ENCODE measurements around the gene POLA1.

The POLA1 gene

GRCh38 chrX:25005382-25006185 lies 311.9 kb downstream of the POLA1 start:
- TF ChIP-seq, protein P1, sequence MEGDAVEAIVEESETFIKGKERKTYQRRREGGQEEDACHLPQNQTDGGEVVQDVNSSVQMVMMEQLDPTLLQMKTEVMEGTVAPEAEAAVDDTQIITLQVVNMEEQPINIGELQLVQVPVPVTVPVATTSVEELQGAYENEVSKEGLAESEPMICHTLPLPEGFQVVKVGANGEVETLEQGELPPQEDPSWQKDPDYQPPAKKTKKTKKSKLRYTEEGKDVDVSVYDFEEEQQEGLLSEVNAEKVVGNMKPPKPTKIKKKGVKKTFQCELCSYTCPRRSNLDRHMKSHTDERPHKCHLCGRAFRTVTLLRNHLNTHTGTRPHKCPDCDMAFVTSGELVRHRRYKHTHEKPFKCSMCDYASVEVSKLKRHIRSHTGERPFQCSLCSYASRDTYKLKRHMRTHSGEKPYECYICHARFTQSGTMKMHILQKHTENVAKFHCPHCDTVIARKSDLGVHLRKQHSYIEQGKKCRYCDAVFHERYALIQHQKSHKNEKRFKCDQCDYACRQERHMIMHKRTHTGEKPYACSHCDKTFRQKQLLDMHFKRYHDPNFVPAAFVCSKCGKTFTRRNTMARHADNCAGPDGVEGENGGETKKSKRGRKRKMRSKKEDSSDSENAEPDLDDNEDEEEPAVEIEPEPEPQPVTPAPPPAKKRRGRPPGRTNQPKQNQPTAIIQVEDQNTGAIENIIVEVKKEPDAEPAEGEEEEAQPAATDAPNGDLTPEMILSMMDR (IDR thresholded peaks at IDR 0.05; ENCODE audit: extremely low read depth, missing control alignments): no peak

DNA sequence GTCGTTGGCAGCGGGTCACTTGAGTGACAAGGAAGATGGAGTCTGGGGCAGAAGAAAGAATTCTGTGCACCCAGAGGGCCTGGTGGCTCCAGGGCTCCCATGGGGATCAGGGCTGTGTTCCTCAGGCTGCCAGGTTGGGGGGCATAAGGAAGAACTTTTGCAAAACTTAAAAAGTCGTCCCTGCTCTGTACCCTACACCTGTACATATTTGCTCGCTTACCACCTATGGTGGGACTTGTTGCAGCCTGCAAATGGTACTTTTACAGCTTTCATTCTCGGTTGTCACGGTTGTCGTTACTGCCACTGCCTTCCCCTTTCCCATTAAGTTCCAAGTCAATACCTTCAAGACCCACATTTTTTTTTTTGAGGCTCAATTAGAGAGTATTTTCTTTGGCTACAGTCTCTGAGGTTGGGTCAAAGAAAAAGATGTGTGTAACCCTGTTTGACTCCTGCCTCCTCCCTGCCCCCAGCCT lies 312.9 kb downstream of the POLA1 start:
- no peak for DNase-seq (ENCODE audit: low spot score)
- TF ChIP-seq, protein P1 (IDR thresholded peaks at IDR 0.05; ENCODE audit: extremely low read depth, missing control alignments): no peak

More at GRCh38 chrX:25005382-25006185, 311.9 kb downstream of the POLA1 start:
- no peak for DNase-seq (ENCODE audit: low spot score)

DNA sequence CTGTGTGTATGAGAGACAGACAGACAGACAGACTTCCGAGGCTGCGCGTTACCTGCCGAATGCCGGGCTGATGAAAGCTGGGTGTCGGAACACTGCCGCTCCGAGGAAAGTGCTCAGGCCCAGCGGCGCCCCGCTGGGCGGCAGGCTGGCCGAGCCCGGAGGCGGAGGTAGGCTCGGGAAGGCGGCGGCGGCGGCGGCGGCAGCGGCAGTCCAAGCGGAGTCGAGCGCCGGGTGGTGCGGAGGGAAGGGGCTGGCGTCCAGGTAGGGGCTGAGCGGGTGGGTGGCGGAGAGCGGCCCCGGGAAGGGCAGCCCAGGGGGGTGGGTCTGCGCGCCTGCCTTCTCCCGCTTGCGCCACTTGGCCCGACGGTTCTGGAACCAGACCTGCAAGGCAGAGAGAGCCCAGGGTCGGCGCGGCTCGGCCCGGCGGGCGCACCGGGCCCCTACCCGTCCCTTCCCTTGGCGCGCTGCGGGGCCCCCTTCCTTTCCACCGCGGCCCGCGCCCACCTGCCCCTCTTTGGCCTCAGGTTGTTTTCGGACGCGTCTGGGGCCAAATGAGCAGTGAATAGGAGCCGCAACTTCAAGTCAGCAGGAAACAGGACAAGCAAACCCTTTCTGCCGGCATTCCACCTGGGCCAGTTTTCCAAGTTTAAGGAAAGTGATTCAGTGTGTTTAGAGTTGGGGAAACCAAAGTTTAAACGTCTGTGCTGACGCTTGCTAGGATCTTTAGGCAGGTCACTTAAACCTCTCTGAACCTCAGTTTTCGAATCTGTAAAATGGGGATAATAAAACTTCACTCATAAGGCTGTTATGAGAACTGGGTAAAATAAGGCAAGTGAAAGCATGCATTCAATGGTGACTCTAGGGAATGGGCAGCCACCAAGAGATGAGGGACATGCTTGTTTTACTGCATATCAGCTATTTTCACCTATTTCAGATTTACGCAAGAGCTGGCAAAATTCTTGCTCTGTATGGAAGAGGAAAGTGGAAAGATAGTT lies 313.6 kb downstream of the POLA1 start:
- TF ChIP-seq, protein P1 (IDR thresholded peaks at IDR 0.05; ENCODE audit: extremely low read depth, missing control alignments): no peak
- no peak for DNase-seq (ENCODE audit: low spot score)

DNA sequence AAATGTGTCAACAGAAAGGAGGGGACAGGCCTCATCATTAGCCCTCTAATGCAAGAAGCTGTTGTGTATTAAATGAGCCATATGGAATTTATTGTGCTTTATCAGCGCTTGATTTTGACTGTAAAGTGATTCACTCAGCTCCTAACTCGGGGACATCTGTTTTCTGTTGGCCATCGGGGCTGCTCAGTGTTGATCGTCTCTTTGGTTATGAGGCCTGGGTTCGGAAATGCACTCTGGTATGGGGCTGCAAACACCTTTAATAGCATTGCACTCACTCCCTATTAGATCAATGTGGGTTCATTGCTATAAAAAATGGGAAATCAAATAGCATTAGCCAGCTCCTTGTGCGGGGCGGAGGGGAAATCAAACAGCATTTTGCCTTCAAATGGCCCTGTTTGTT lies 315.7 kb downstream of the POLA1 start:
- DNase-seq (ENCODE audit: low spot score): no peak
- TF ChIP-seq, protein P1 (IDR thresholded peaks at IDR 0.05; ENCODE audit: extremely low read depth, missing control alignments): no peak

DNA sequence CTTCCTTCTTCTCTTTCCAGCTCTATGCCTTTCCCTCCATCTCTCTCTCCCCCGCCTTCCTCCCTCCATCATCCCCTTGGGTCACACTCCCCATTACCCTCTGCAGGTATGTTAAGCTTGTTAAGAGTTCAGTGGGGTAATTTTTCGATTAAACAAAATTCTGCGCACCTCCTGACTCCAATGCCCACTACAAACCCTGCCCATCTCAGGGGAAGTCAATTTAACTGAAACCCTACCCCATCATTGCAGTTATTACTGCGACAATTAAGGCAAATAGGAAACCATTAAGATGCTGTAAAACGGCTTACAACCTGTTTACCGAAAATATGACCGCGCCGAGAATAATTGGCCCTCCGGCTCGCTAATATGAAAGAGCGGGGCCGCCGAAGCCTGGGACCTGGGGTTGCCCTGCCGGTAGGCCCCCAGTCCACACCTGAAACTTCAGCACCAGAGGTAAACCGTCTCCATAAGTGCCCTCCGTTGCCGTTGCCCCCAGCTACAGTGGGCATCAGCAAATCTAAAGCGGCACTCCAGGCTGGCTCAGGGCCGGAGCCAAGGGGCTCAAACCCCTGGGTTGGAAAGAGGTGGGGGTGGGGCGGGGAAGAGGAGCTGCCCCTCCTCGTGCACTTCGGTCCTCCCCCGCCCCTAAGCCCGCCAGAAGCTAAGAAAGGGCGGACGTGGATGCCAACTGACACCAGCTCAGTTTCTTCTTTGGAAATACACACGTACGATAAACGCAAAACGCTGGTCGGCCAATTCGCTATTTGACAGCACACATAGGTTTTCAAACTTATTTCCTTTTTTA lies 317.3 kb downstream of the POLA1 start:
- TF ChIP-seq, protein P1 (IDR thresholded peaks at IDR 0.05; ENCODE audit: extremely low read depth, missing control alignments): no peak
- no peak for DNase-seq (ENCODE audit: low spot score)

DNA sequence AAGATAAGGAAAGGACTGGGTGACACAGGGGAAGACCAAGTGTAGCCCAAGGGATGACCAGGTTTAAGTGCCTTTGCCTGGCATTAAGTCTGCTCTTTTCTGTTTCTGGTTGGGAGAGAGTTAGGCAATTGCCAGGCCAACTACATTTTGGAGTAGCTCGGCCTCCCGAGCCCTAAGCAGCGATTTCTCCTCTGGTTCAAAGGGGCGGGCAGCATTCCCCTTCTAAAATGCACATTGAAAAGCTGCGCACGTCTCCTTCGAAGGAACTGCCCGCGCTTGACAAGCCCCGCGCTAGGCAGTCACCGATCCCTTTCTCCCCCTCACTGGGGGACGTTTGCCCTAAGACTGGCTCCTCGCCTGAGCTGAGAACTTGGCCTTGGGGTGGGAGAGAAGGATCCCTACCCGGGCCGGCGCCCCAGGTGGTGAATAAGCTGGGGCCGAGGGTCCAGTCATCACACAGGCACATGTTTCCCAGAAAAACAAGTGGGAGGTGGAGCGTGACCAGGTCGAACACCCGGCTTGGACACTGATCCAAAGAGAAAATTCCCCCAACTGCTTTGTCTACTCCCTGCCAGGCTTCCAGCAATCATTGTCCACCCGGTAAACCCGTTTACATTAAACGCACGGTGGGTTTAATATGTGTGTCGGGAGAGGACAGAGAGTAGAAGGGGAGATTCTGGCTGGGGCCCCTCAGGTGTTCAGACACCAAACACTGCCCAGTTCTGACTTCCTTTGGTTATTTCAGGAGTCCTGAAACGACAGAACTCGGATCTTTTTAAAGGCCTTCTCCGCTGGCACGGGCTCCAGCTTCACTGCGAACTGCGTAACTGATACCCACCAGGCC lies 318.1 kb downstream of the POLA1 start:
- TF ChIP-seq, protein P1 (IDR thresholded peaks at IDR 0.05; ENCODE audit: extremely low read depth, missing control alignments): no peak
- DNase-seq (ENCODE audit: low spot score): no peak

All from GM20000 (cell line).